ENCODE results near the gene CA7. TPM values are rescaled to one million over a fixed set of nuclear protein-coding genes. Genes with fewer than 3 reads are reported as not detected.

Gene CA7
- total RNA-seq, 4 donors from 2014 or later: 107 to 237 (median 152) TPM

- intact Hi-C loops (cut with DNase I; ENCODE audit: low total_unique reads): no loop called here
- DNase-seq: no peak
- WGBS, 2 donors (ENCODE audit: low coverage in 1 of 2): 90% methylated on average over 5 of the region's 5 CpGs; no CpG with 5 or more reads in 1 of the 2 donors
- Histone ChIP-seq H3K9me3 (no peaks in the 10 kb centered on the region), H3K4me3 (no peak overlapping the region), H3K36me3 (no peaks in the 10 kb centered on the region), H3K4me1 (peaks cover 3 to 7% (median 5%) of the 10 kb centered on the region in 4 donors), H3K27ac (no peak overlapping the region), H3K27me3 (no peaks in the 10 kb centered on the region)
- TF ChIP-seq POLR2A (IDR thresholded peaks at IDR 0.05): no peak
- no peak for TF ChIP-seq EP300 (IDR thresholded peaks at IDR 0.05; ENCODE audit: low read depth)
- no peak for TF ChIP-seq POLR2AphosphoS5 (IDR thresholded peaks at IDR 0.05)
- no peak for TF ChIP-seq CTCF (IDR thresholded peaks at IDR 0.05)
- in situ Hi-C loops (cut with MboI; ENCODE audit: low pct_ligation_motif_present in 1 of 4, low pct_unique_long_range_greater_than_20kb in 1 of 4, low sequenced_read_pairs in 3 of 4): no loop called here
Observed at GRCh38 chr16:66834746-66835145, 9.5 kb upstream of the CA7 start.

GRCh38 chr16:66840883-66841282 lies 3.3 kb upstream of the CA7 start:
- WGBS, 2 donors (ENCODE audit: low coverage in 1 of 2): 28 to 53% methylated on average over 2 to 3 of the region's 3 CpGs
- in situ Hi-C loops (cut with MboI; ENCODE audit: low pct_ligation_motif_present in 1 of 4, low pct_unique_long_range_greater_than_20kb in 1 of 4, low sequenced_read_pairs in 3 of 4): no loop called here
- Histone ChIP-seq H3K27ac (no peak overlapping the region), H3K9me3 (no peaks in the 10 kb centered on the region), H3K4me3 (no peak overlapping the region), H3K27me3 (peaks cover 23% of the 10 kb centered on the region), H3K4me1 (peaks cover 4 to 14% (median 12%) of the 10 kb centered on the region in 4 donors), H3K36me3 (no peaks in the 10 kb centered on the region)
- intact Hi-C loops (cut with DNase I; ENCODE audit: low total_unique reads): no loop called here
- DNase-seq: no peak
- no peak for TF ChIP-seq POLR2AphosphoS5 (IDR thresholded peaks at IDR 0.05)
- no peak for TF ChIP-seq EP300 (IDR thresholded peaks at IDR 0.05; ENCODE audit: low read depth)
- no peak for TF ChIP-seq POLR2A (IDR thresholded peaks at IDR 0.05)
- TF ChIP-seq CTCF (IDR thresholded peaks at IDR 0.05): no peak

- in situ Hi-C loops (cut with MboI; ENCODE audit: low pct_ligation_motif_present in 1 of 4, low pct_unique_long_range_greater_than_20kb in 1 of 4, low sequenced_read_pairs in 3 of 4) (no loop called here), intact Hi-C loops (cut with DNase I; ENCODE audit: low total_unique reads) (no loop called here)
- H3K36me3 ChIP-seq: no peaks in the 10 kb centered on the region
- H3K27ac ChIP-seq: no peak overlapping the region
- H3K27me3 ChIP-seq: peaks cover 28% of the 10 kb centered on the region
- 58 to 71% methylated on average over 4 of the region's 4 CpGs for WGBS, 2 donors (ENCODE audit: low coverage in 1 of 2)
- TF ChIP-seq EP300 (IDR thresholded peaks at IDR 0.05; ENCODE audit: low read depth) (no peak), POLR2AphosphoS5 (IDR thresholded peaks at IDR 0.05) (no peak), CTCF (IDR thresholded peaks at IDR 0.05) (no peak), POLR2A (IDR thresholded peaks at IDR 0.05) (no peak)
- no peak overlapping the region for H3K4me3 ChIP-seq
- peaks cover 4 to 14% (median 12%) of the 10 kb centered on the region in 4 donors for H3K4me1 ChIP-seq
- DNase-seq: no peak
- no peaks in the 10 kb centered on the region for H3K9me3 ChIP-seq
Observed at GRCh38 chr16:66841366-66841765, 2.8 kb upstream of the CA7 start.

GRCh38 chr16:66842765-66843164 lies 1.4 kb upstream of the CA7 start:
- intact Hi-C loops (cut with DNase I; ENCODE audit: low total_unique reads) (no loop called here), in situ Hi-C loops (cut with MboI; ENCODE audit: low pct_ligation_motif_present in 1 of 4, low pct_unique_long_range_greater_than_20kb in 1 of 4, low sequenced_read_pairs in 3 of 4) (no loop called here)
- WGBS, 2 donors (ENCODE audit: low coverage in 1 of 2): 71 to 84% methylated on average over 4 to 7 of the region's 7 CpGs
- Histone ChIP-seq H3K9me3 (no peaks in the 10 kb centered on the region), H3K27ac (no peak overlapping the region), H3K4me1 (peaks cover 4 to 14% (median 12%) of the 10 kb centered on the region in 4 donors), H3K4me3 (no peak overlapping the region), H3K36me3 (no peaks in the 10 kb centered on the region), H3K27me3 (peaks cover 32% of the 10 kb centered on the region)
- TF ChIP-seq POLR2AphosphoS5 (IDR thresholded peaks at IDR 0.05) (no peak), CTCF (IDR thresholded peaks at IDR 0.05) (no peak), POLR2A (IDR thresholded peaks at IDR 0.05) (no peak), EP300 (IDR thresholded peaks at IDR 0.05; ENCODE audit: low read depth) (no peak)
- no peak for DNase-seq

All from transverse colon (tissue), 4 donors.